ENCODE results near the gene GPX8.

GRCh38 chr5:55160493-55161209 is 680 bp downstream of the GPX8 start:
- TF ChIP-seq POLR2A (IDR thresholded peaks at IDR 0.05; ENCODE audit: insufficient read depth in 1 of 2, low read depth in 2 of 2, low read length in 2 of 2) (no peak), YY1 (IDR thresholded peaks at IDR 0.05; ENCODE audit: insufficient read depth, insufficient replicate concordance, low read depth, low read length) (no peak), ZNF124 (CRISPR knock-in tag; IDR thresholded peaks at IDR 0.05) (no peak), FOXP1 (IDR thresholded peaks at IDR 0.05) (no peak), FOXP1 (CRISPR knock-in tag; IDR thresholded peaks at IDR 0.05) (no peak), EP300 (IDR thresholded peaks at IDR 0.05; ENCODE audit: low read depth in 2 of 2, low read length in 2 of 2) (no peak), EP300 (CRISPR knock-in tag; IDR thresholded peaks at IDR 0.05; ENCODE audit: borderline replicate concordance) (no peak), HOXD1 (CRISPR knock-in tag; IDR thresholded peaks at IDR 0.05) (no peak)
- TF ChIP-seq, protein P1, sequence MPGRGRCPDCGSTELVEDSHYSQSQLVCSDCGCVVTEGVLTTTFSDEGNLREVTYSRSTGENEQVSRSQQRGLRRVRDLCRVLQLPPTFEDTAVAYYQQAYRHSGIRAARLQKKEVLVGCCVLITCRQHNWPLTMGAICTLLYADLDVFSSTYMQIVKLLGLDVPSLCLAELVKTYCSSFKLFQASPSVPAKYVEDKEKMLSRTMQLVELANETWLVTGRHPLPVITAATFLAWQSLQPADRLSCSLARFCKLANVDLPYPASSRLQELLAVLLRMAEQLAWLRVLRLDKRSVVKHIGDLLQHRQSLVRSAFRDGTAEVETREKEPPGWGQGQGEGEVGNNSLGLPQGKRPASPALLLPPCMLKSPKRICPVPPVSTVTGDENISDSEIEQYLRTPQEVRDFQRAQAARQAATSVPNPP (CRISPR knock-in tag; IDR thresholded peaks at IDR 0.05), result no peak
- TF ChIP-seq, protein P2, sequence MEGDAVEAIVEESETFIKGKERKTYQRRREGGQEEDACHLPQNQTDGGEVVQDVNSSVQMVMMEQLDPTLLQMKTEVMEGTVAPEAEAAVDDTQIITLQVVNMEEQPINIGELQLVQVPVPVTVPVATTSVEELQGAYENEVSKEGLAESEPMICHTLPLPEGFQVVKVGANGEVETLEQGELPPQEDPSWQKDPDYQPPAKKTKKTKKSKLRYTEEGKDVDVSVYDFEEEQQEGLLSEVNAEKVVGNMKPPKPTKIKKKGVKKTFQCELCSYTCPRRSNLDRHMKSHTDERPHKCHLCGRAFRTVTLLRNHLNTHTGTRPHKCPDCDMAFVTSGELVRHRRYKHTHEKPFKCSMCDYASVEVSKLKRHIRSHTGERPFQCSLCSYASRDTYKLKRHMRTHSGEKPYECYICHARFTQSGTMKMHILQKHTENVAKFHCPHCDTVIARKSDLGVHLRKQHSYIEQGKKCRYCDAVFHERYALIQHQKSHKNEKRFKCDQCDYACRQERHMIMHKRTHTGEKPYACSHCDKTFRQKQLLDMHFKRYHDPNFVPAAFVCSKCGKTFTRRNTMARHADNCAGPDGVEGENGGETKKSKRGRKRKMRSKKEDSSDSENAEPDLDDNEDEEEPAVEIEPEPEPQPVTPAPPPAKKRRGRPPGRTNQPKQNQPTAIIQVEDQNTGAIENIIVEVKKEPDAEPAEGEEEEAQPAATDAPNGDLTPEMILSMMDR (CRISPR knock-in tag; IDR thresholded peaks at IDR 0.05), result no peak
- TF ChIP-seq, protein P3, sequence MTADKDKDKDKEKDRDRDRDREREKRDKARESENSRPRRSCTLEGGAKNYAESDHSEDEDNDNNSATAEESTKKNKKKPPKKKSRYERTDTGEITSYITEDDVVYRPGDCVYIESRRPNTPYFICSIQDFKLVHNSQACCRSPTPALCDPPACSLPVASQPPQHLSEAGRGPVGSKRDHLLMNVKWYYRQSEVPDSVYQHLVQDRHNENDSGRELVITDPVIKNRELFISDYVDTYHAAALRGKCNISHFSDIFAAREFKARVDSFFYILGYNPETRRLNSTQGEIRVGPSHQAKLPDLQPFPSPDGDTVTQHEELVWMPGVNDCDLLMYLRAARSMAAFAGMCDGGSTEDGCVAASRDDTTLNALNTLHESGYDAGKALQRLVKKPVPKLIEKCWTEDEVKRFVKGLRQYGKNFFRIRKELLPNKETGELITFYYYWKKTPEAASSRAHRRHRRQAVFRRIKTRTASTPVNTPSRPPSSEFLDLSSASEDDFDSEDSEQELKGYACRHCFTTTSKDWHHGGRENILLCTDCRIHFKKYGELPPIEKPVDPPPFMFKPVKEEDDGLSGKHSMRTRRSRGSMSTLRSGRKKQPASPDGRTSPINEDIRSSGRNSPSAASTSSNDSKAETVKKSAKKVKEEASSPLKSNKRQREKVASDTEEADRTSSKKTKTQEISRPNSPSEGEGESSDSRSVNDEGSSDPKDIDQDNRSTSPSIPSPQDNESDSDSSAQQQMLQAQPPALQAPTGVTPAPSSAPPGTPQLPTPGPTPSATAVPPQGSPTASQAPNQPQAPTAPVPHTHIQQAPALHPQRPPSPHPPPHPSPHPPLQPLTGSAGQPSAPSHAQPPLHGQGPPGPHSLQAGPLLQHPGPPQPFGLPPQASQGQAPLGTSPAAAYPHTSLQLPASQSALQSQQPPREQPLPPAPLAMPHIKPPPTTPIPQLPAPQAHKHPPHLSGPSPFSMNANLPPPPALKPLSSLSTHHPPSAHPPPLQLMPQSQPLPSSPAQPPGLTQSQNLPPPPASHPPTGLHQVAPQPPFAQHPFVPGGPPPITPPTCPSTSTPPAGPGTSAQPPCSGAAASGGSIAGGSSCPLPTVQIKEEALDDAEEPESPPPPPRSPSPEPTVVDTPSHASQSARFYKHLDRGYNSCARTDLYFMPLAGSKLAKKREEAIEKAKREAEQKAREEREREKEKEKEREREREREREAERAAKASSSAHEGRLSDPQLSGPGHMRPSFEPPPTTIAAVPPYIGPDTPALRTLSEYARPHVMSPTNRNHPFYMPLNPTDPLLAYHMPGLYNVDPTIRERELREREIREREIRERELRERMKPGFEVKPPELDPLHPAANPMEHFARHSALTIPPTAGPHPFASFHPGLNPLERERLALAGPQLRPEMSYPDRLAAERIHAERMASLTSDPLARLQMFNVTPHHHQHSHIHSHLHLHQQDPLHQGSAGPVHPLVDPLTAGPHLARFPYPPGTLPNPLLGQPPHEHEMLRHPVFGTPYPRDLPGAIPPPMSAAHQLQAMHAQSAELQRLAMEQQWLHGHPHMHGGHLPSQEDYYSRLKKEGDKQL (CRISPR knock-in tag; IDR thresholded peaks at IDR 0.05; ENCODE audit: low read depth), result no peak
- TF ChIP-seq, protein P4, sequence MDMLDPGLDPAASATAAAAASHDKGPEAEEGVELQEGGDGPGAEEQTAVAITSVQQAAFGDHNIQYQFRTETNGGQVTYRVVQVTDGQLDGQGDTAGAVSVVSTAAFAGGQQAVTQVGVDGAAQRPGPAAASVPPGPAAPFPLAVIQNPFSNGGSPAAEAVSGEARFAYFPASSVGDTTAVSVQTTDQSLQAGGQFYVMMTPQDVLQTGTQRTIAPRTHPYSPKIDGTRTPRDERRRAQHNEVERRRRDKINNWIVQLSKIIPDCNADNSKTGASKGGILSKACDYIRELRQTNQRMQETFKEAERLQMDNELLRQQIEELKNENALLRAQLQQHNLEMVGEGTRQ (IDR thresholded peaks at IDR 0.05; ENCODE audit: low read depth, low read length), result no peak
- TF ChIP-seq, protein P4 (CRISPR knock-in tag; IDR thresholded peaks at IDR 0.05; ENCODE audit: borderline replicate concordance), result no peak

Measured in HepG2 (cell line).